ENCODE data around the gene FAM221A. TPM values are rescaled to one million over a fixed set of nuclear protein-coding genes. Genes with fewer than 3 reads are reported as not detected.

The FAM221A gene
- total and polyA plus RNA-seq, 2 of the 8 experiments (the other 6 are each of a cell fraction or from before 2014, with no cell fraction given) = 21.5 to 39.0 TPM

DNA sequence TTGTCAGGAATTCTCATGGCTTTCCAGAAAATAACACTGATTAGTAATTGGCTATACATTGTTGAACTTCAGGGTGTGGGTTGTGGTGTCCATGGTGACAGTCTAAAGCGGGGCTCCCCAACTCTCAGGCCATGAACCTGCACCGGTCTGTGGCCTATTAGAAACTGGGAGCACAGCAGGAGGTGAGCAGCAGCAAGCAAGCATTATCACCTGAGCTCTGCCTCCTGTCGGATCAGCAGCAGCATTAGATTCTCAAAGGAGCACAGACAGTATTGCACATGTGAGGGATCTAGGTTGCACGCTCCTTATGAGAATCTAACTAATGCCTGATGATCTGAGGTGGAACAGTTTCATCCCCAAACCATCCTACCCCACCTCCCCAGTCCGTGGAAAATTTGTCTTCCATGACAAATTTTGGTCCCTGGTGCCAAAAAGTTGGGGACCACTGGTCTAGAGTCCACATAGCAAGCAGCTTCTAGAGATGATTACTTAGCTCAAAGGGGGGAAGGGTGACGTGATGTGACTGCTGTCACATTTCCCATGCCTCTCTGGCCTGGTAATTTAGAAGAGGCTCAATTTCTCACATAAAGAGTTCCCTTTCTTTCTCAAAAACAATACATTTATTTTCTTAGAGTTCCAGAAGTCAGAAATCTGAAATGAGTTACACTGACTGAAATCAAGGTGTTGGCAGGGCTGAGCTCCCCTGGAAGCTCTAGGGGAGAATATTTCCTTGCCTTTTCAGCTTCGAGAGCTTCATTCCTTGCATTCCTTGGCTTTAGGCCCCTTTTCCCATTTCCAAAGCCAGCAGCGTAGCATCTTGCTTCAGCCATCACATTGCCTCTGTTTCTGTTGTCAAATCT, 17.6 kb upstream of the FAM221A start (continued):
- no peak; the same call in 1 of the 2 replicates for TF ChIP-seq TBP (IDR thresholded peaks at IDR 0.05; ENCODE audit: low read depth, low read length)

Measured in H1 (cell line).